Measurements from ENCODE around the gene MTARC1.

DNA sequence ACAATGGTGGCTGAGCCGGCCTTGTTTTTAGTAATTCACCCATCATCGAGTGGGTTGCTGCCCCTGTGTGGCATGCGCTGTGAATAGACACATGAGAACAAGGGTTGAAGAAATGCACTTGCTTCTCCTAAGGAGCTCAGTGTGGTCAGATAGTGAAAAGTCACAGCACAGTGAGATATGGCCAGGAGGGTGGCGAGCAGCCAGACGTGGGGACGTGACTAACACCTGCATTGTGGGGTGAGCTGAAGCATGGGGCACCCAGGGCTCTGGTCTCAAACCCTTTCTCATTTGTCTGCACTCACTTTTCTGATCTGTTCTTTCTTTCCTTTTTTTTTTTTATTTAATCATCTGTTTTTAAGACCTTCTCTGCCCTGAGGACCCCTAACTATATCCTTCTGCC, 13.5 kb downstream of the MTARC1 start:
- TF ChIP-seq, protein P1, sequence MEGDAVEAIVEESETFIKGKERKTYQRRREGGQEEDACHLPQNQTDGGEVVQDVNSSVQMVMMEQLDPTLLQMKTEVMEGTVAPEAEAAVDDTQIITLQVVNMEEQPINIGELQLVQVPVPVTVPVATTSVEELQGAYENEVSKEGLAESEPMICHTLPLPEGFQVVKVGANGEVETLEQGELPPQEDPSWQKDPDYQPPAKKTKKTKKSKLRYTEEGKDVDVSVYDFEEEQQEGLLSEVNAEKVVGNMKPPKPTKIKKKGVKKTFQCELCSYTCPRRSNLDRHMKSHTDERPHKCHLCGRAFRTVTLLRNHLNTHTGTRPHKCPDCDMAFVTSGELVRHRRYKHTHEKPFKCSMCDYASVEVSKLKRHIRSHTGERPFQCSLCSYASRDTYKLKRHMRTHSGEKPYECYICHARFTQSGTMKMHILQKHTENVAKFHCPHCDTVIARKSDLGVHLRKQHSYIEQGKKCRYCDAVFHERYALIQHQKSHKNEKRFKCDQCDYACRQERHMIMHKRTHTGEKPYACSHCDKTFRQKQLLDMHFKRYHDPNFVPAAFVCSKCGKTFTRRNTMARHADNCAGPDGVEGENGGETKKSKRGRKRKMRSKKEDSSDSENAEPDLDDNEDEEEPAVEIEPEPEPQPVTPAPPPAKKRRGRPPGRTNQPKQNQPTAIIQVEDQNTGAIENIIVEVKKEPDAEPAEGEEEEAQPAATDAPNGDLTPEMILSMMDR (IDR thresholded peaks at IDR 0.05) = no peak
- TF ChIP-seq POLR2A (IDR thresholded peaks at IDR 0.05) = no peak
